Stimulated activated CD4-positive, alpha-beta T cell treated with anti-CD3 and anti-CD28 coated beads, Interleukin-12 subunit alpha, Interleukin-12 subunit beta, amount 100 ng/mL, for 4 hours (primary cell): ENCODE results near the gene ANKRD20A1.
"Not testable (repeated sequence)": the region's sequence is repeated elsewhere in the genome, so short reads cannot be mapped to it uniquely, and the experiment has no call there.

Experiments used
- DNase-seq: peaks from one replicate; pipeline ENCODE4 v3.0.0-alpha.2; 2020

Gene ANKRD20A1

GRCh38 chr9:67858871-67859270, at the start of gene ANKRD20A1:
TSS of gene ANKRD20A1 (plus strand) at chr9:67858931. CDS start at chr9:67859427, 496 bp downstream.
- not testable (repeated sequence) for DNase-seq

GRCh38 chr9:67832088-67832487, 26.6 kb upstream of the ANKRD20A1 start:
- DNase-seq = not testable (repeated sequence)
